Trophoblast cell (in vitro differentiated cells and primary cell): ENCODE data around the gene NIPBL.

Experiments
- DNase-seq, 2 donors: peaks; one replicate each; pipeline ENCODE4 v3.0.0-alpha.2; 2016
- H2AFZ ChIP-seq: 2 replicates; pipeline ENCODE4 v1.6.1; 2013; ENCODE audit warnings: low read length, moderate library complexity, mild to moderate bottlenecking; ENCODE audit not compliant: insufficient read depth, poor library complexity
- H2AK5ac ChIP-seq: 2 replicates; pipeline ENCODE4 v1.6.1; 2013; ENCODE audit warnings: mild to moderate bottlenecking, low read length
- H2BK120ac ChIP-seq: 2 replicates; pipeline ENCODE4 v1.6.1; 2013; ENCODE audit warnings: low read length, mild to moderate bottlenecking, moderate library complexity; ENCODE audit not compliant: insufficient read depth, poor library complexity
- H2BK12ac ChIP-seq: 2 replicates; pipeline ENCODE4 v1.6.1; 2013; ENCODE audit warnings: mild to moderate bottlenecking, low read length, moderate library complexity
- H2BK5ac ChIP-seq: 2 replicates; pipeline ENCODE4 v1.6.1; 2013; ENCODE audit warnings: low read length, low read depth, moderate library complexity, mild to moderate bottlenecking; ENCODE audit not compliant: poor library complexity
- H3K14ac ChIP-seq: 2 replicates; pipeline ENCODE4 v1.6.1; 2013; ENCODE audit warnings: mild to moderate bottlenecking, low read length
- H3K18ac ChIP-seq: 2 replicates; pipeline ENCODE4 v1.6.1; 2013; ENCODE audit warnings: mild to moderate bottlenecking, low read length
- H3K23ac ChIP-seq: 2 replicates; pipeline ENCODE4 v1.6.1; 2013; ENCODE audit warnings: low read length
- H3K27ac ChIP-seq: 2 replicates; pipeline ENCODE4 v1.5.1; 2013; ENCODE audit warnings: low read depth, mild to moderate bottlenecking, inconsistent platforms, low read length, moderate library complexity
- H3K27me3 ChIP-seq: 2 replicates; pipeline ENCODE4 v1.6.1; 2013; ENCODE audit warnings: inconsistent platforms, mild to moderate bottlenecking, low read length, moderate library complexity; ENCODE audit not compliant: insufficient read depth
- H3K36me3 ChIP-seq, 2 experiments: 1 replicate in 1 of 2; 2 replicates in 1 of 2; pipeline ENCODE4 v1.6.1; 2013; ENCODE audit warnings: low read length in 2 of 2, mild to moderate bottlenecking in 2 of 2, moderate library complexity in 1 of 2; ENCODE audit not compliant: insufficient read depth in 2 of 2, control insufficient read depth in 1 of 2
- H3K4ac ChIP-seq: 2 replicates; pipeline ENCODE4 v1.6.1; 2013; ENCODE audit warnings: low read depth, mild to moderate bottlenecking, low read length, moderate library complexity
- H3K4me1 ChIP-seq, 2 experiments: 1 replicate in 1 of 2; 2 replicates in 1 of 2; pipeline ENCODE4 v1.6.1; 2013; ENCODE audit warnings: low read length in 2 of 2, mild to moderate bottlenecking in 2 of 2, moderate library complexity in 1 of 2; ENCODE audit not compliant: insufficient read depth in 2 of 2, control insufficient read depth in 1 of 2
- H3K4me2 ChIP-seq: 2 replicates; pipeline ENCODE4 v1.6.1; 2013; ENCODE audit warnings: inconsistent platforms, mild to moderate bottlenecking, low read length, moderate library complexity
- H3K4me3 ChIP-seq: 2 replicates; pipeline ENCODE4 v1.5.1; 2013; ENCODE audit warnings: mild to moderate bottlenecking, low read depth, low read length, inconsistent platforms
- H3K79me1 ChIP-seq: one replicate; pipeline ENCODE4 v1.6.1; 2013; ENCODE audit warnings: low read length
- H3K79me2 ChIP-seq: 2 replicates; pipeline ENCODE4 v1.6.1; 2013; ENCODE audit warnings: low read length, mild to moderate bottlenecking; ENCODE audit not compliant: control insufficient read depth, insufficient read depth, poor library complexity
- H3K9ac ChIP-seq: 2 replicates; pipeline ENCODE4 v1.6.1; 2013; ENCODE audit warnings: mild to moderate bottlenecking, low read length
- H3K9me3 ChIP-seq: 2 replicates; pipeline ENCODE4 v1.6.1; 2013; ENCODE audit warnings: low read depth, mild to moderate bottlenecking, control low read depth, inconsistent platforms, low read length; ENCODE audit not compliant: insufficient read depth
- H4K12ac ChIP-seq: 2 replicates; pipeline ENCODE4 v1.6.1; 2013; ENCODE audit warnings: low read depth, mild to moderate bottlenecking, low read length, moderate library complexity
- H4K8ac ChIP-seq: 2 replicates; pipeline ENCODE4 v1.6.1; 2013; ENCODE audit warnings: low read depth, mild to moderate bottlenecking, low read length, moderate library complexity
- H4K91ac ChIP-seq: one replicate; pipeline ENCODE4 v1.6.1; 2013; ENCODE audit warnings: low read depth, mild to moderate bottlenecking, low read length, moderate library complexity
- WGBS: extraction: QIAGEN DNeasy Blood & Tissue Kit; methylation state at CpG from one replicate; pipeline ENCODE4 v1.1.7; 2013; ENCODE audit warnings: missing lambda C conversion rate; ENCODE audit not compliant: insufficient read length, insufficient coverage; ENCODE audit errors: extremely low coverage; 5-methylcytosine and 5-hydroxymethylcytosine counted together

Gene NIPBL

DNA sequence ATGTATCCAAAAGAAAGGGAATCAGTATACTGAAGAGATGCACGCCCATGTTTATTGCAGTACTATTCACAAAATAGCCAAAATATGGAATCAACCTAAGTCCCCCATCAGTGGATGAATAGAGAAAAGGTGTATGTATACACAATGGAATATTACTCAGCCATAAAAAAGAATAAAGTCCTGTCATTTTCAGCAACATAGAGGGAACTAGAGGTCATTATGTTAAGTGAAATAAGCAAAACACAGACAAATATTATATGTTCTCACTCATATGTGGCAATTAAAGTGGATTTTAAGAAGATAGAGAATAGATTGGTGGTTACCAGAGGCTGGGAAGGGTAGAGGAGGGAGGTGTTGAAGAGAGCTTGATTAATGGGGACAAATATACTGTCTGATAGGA, 88.6 kb downstream of the NIPBL start:
- Histone ChIP-seq H3K4ac (no peak overlapping the region), H2AFZ (no peak overlapping the region), H3K27ac (no peak overlapping the region), H2BK5ac (no peak overlapping the region), H3K79me1 (no peaks in the 10 kb centered on the region), H2AK5ac (no peak overlapping the region), H3K36me3 (peaks cover 5 to 7% of the 10 kb centered on the region in 2 experiments), H2BK120ac (no peak overlapping the region), H3K23ac (no peak overlapping the region), H2BK12ac (no peak overlapping the region), H3K9ac (no peak overlapping the region), H3K79me2 (no peaks in the 10 kb centered on the region), H4K91ac (no peak overlapping the region), H3K4me1 (no peaks in the 10 kb centered on the region), H3K9me3 (no peaks in the 10 kb centered on the region), H3K18ac (no peak overlapping the region), H3K14ac (no peak overlapping the region), H3K27me3 (no peaks in the 10 kb centered on the region), H4K12ac (no peak overlapping the region), H3K4me2 (no peak overlapping the region), H3K4me3 (no peak overlapping the region), H4K8ac (no peak overlapping the region)
- no CpG with 5 or more reads among the region's 1 CpG for WGBS
- no peak for DNase-seq

GRCh38 chr5:36969700-36970395, 93.3 kb downstream of the NIPBL start:
- Histone ChIP-seq H2BK12ac (no peak overlapping the region), H3K4me2 (no peak overlapping the region), H4K8ac (no peak overlapping the region), H4K91ac (no peak overlapping the region), H3K23ac (no peak overlapping the region), H3K79me2 (no peaks in the 10 kb centered on the region), H3K9ac (no peak overlapping the region), H3K4me1 (no peaks in the 10 kb centered on the region), H3K18ac (no peak overlapping the region), H3K79me1 (no peaks in the 10 kb centered on the region), H3K9me3 (no peaks in the 10 kb centered on the region), H2AK5ac (no peak overlapping the region), H3K27ac (no peak overlapping the region), H4K12ac (no peak overlapping the region), H3K14ac (no peak overlapping the region), H2BK5ac (no peak overlapping the region), H3K27me3 (no peaks in the 10 kb centered on the region), H3K36me3 (peaks cover 4 to 7% of the 10 kb centered on the region in 2 experiments), H3K4ac (no peak overlapping the region), H2AFZ (no peak overlapping the region), H3K4me3 (no peak overlapping the region), H2BK120ac (no peak overlapping the region)
- WGBS = no CpG with 5 or more reads among the region's 2 CpGs
- no peak for DNase-seq

DNA sequence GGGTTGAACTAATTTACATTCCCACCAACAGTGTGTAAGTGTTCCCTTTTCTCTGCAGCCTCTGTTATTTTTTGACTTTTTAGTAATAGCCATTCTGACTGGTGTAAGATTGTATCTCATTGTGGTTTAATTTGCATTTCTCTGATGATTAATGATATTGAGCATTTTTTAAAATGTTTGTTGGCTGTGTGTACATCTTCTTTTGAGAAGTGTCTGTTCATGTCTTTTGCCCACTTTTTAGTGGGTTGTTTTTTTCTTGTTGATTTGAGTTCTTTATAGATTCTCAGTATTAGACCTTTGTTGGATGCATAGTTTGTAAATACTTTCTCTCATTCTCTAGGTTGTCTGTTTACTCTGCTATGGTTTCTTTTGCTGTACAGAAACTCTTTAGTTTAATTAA, 101.6 kb downstream of the NIPBL start:
- no peak overlapping the region for H2BK5ac ChIP-seq
- no peak overlapping the region for H3K4me2 ChIP-seq
- no peak overlapping the region for H4K12ac ChIP-seq
- H3K79me2 ChIP-seq = no peaks in the 10 kb centered on the region
- no peak overlapping the region for H4K8ac ChIP-seq
- H3K27me3 ChIP-seq = no peaks in the 10 kb centered on the region
- H4K91ac ChIP-seq = no peak overlapping the region
- no peak overlapping the region for H3K23ac ChIP-seq
- no peaks in the 10 kb centered on the region for H3K79me1 ChIP-seq
- H3K4ac ChIP-seq = no peak overlapping the region
- no peak overlapping the region for H2AFZ ChIP-seq
- no peaks in the 10 kb centered on the region for H3K9me3 ChIP-seq
- no peak overlapping the region for H2AK5ac ChIP-seq
- no peak for DNase-seq
- H3K27ac ChIP-seq = no peak overlapping the region
- no peaks in the 10 kb centered on the region for H3K4me1 ChIP-seq
- peaks cover 2 to 3% of the 10 kb centered on the region in 2 experiments for H3K36me3 ChIP-seq
- H2BK120ac ChIP-seq = no peak overlapping the region
- H3K18ac ChIP-seq = no peak overlapping the region
- H2BK12ac ChIP-seq = no peak overlapping the region
- H3K4me3 ChIP-seq = no peak overlapping the region
- no peak overlapping the region for H3K14ac ChIP-seq
- no peak overlapping the region for H3K9ac ChIP-seq

- no peak overlapping the region for H2BK5ac ChIP-seq
- H3K9ac ChIP-seq = no peak overlapping the region
- no peak overlapping the region for H4K12ac ChIP-seq
- WGBS = no CpG with 5 or more reads among the region's 1 CpG
- H3K4me3 ChIP-seq = no peak overlapping the region
- H2AFZ ChIP-seq = no peak overlapping the region
- H3K27ac ChIP-seq = no peak overlapping the region
- no peaks in the 10 kb centered on the region for H3K79me1 ChIP-seq
- H4K91ac ChIP-seq = no peak overlapping the region
- no peak overlapping the region for H2BK120ac ChIP-seq
- no peaks in the 10 kb centered on the region for H3K9me3 ChIP-seq
- no peak overlapping the region for H3K23ac ChIP-seq
- no peak overlapping the region for H2AK5ac ChIP-seq
- H3K4me1 ChIP-seq = no peaks in the 10 kb centered on the region
- no peak overlapping the region for H3K18ac ChIP-seq
- H3K27me3 ChIP-seq = no peaks in the 10 kb centered on the region
- H3K4me2 ChIP-seq = no peak overlapping the region
- peaks cover 2 to 3% of the 10 kb centered on the region in 2 experiments for H3K36me3 ChIP-seq
- DNase-seq = peak; percentile 6 to 78
- H3K14ac ChIP-seq = no peak overlapping the region
- no peak overlapping the region for H2BK12ac ChIP-seq
- no peaks in the 10 kb centered on the region for H3K79me2 ChIP-seq
- H4K8ac ChIP-seq = no peak overlapping the region
- H3K4ac ChIP-seq = no peak overlapping the region
Measured at GRCh38 chr5:36982146-36982545, 105.6 kb downstream of the NIPBL start.
